T-helper 2 cell treated with Interferon-gamma antibody and Interleukin-4, amounts not matched to agents 100 ng/mL and 5 ng/mL, for 36 hours (primary cell): ENCODE measurements around the gene KCNH8. TPM values are rescaled to one million over a fixed set of nuclear protein-coding genes. Genes with fewer than 3 reads are reported as not detected.
"Not testable (repeated sequence)": the region's sequence is repeated elsewhere in the genome, so short reads cannot be mapped to it uniquely, and the experiment has no call there.

Experiments used
- intact Hi-C: fragments of 100-400 bp; cut with micrococcal nuclease; formaldehyde crosslinking; loops from one replicate; pipeline ENCODE4 v1.15.1; 2023
- total RNA-seq: library from RNA; stranded (reverse); gene quantifications from 2 replicates; pipeline ENCODE4 v1.2.3, GENCODE V29; 2022

Gene KCNH8
- total RNA-seq, 1 donor from 2014 or later, result not detected

- intact Hi-C loops, result no loop called here
These were observed 23.5 kb downstream of the KCNH8 start for GRCh38 chr3:19171794-19172193.

DNA sequence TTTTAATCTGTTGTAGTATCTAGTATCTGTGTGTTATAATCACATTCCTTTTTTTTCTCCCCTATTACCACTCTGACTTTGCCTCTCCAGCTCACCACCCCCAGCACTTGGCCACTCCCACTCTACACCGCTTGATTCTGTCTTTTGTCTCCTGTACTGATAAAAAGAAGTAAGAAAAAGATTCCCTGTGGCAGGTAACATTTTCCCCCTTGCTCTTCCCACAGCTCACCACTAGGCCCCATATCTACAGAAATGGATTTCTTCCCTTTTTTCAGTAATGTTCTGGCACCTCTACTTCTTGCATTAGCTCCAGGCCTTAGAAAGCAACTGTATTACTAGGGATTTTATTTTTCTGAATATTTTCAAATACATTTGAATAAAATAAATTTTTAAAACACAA is 25.6 kb downstream of the KCNH8 start:
- intact Hi-C loops, result no loop called here

- intact Hi-C loops, result no loop called here
These were observed 35.3 kb downstream of the KCNH8 start for GRCh38 chr3:19183584-19183983.

GRCh38 chr3:19190126-19190525 is 41.8 kb downstream of the KCNH8 start:
- intact Hi-C loops, result loop anchor here (5.0 kb wide), 1 partner anchor 43 kb away; the partner anchor contains the start of gene KCNH8

GRCh38 chr3:19190602-19191001 is 42.3 kb downstream of the KCNH8 start:
- intact Hi-C loops, result loop anchor here (5.0 kb wide), 1 partner anchor 43 kb away; the partner anchor contains the start of gene KCNH8

- intact Hi-C loops, result no loop called here
These were observed 50.8 kb downstream of the KCNH8 start for GRCh38 chr3:19199131-19199530.

DNA sequence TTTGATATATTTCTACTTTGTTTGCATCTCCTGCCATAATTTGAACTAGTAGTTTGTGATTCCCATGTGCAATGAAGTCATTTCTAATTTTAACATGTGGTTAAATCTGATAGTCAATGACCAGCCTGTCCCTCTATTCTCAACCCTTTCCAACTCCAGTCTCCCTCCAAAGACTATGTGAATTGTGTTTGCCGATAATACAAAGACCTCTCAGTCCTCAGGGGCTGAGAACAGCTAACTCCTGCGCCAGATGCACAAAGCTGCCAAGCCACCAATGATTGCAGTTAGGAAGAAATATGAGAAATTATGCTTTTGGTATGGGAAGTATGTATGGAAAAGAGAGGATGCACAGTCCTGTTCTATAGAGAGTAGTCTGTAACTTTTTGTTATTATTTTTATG is 54.0 kb downstream of the KCNH8 start:
- intact Hi-C loops, result no loop called here

DNA sequence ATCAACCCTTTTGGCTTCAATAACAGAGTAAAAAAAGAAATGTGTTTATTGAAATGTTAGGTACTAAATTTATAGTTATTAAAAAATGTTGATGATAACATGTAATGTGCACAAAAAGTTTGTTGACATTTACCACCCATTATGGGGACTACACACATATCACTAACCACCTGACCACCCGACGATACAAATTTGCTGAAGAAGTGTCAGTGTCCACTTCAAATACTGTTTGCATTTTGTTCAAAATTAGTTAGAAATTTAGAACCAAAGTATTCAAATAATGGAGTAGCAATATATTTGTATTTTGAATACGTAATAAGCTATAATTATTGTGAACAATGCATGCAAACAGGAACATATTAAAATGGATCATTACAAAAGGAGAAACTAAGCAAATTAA is 54.4 kb downstream of the KCNH8 start:
- intact Hi-C loops, result no loop called here

GRCh38 chr3:19206540-19206939 is 58.2 kb downstream of the KCNH8 start:
- intact Hi-C loops, result no loop called here

DNA sequence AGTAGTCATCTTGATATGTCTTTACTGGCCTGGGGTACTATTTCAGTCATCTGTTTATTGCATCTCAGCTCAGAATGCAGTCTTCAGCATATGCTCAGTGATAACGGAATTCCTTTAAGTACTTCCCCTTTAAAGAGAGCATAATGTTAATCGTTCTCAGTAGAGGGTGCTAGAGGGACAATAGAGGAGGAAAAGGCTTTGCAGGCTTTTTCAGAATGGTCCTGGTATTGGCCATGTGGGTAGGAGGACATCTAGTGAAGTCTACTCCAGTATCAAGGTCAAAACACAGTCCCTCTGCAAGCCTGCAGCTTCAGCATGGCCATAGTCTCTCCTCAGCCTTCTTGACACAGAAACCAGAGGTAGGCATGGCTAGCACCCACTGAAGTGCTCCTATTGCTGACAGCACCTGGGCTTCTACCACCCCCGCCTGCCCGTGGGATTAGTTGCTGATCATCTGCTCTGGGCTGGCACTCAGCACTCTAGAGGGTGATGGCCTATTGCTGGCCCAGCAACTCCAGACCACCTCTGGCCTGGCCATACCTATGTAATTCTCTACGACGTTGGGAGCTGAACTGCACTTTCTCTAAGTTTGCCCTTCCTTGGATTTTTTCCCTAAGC is 65.4 kb downstream of the KCNH8 start:
- intact Hi-C loops, result no loop called here

DNA sequence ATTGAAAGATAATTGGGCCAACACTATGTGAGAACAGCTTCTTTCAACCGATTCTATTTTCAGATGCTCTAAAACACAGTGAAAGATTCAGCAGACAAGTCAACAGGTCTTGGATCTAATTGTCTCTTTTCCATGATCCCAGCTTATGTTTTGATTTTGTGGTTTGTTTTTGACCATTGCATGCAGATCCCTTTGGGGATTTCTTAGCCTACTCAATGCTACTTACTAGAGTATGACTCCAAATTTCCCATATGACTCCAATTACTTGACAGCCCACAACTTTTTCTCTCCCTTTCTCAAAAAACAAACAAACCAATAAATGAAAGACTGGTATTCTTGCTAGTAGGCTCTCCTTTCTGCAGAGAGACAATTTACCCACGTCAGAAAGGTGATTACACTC is 67.1 kb downstream of the KCNH8 start:
- intact Hi-C loops, result no loop called here

DNA sequence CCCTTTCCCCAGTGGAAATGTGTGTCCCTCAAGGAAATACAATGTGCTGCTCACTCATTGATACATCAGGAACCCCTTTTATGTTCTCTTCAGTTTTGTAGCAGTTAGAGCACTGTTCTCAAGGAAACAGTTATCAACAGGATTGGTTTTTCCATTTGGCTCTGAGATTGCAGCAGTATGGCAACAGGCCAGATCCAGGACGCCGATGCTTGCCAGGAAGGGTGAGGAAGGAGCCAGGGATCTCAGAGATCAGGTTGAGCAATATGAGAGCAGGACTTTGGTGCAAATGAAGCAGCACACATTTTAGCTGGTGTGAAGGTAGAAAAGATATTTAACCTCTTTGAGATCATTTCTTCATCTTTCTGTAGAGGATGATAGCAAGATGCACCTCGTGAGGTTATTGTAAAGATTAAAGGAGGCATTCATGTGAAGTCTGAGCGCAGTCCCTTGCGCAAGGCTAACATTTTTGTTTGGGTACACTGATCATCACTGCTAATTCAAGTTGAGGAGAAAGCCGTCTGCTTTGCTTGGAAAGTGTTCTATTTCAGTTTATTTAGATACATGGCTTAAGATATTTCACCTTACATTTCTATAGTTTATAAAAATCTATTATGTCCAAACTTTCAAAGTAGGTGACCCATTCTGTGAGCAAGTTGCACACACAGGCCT is 68.5 kb downstream of the KCNH8 start:
- intact Hi-C loops, result no loop called here

GRCh38 chr3:19220311-19220710 is 72.0 kb downstream of the KCNH8 start:
- intact Hi-C loops, result no loop called here

GRCh38 chr3:19221081-19221480 is 72.8 kb downstream of the KCNH8 start:
- intact Hi-C loops, result no loop called here

DNA sequence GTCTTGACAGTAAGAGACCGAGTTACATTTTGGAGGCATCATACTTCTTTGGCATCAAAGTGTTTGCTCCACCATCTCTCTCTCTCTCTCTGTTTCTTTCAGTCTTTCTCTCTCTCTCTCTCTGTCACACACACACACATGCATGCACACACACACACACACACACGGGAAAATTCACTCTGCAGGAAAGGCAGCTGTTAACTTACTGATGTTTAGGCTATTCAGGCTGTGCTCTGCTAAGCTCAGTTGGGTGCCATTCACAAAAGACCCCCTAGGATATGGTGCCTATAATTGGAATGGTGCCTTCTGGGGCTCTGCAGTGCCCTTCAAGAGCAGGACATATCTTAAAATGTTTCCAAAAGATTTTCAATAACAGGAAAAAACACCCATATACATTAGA is 78.2 kb downstream of the KCNH8 start:
- intact Hi-C loops, result no loop called here

GRCh38 chr3:19228167-19228566 is 79.9 kb downstream of the KCNH8 start:
- intact Hi-C loops, result no loop called here

DNA sequence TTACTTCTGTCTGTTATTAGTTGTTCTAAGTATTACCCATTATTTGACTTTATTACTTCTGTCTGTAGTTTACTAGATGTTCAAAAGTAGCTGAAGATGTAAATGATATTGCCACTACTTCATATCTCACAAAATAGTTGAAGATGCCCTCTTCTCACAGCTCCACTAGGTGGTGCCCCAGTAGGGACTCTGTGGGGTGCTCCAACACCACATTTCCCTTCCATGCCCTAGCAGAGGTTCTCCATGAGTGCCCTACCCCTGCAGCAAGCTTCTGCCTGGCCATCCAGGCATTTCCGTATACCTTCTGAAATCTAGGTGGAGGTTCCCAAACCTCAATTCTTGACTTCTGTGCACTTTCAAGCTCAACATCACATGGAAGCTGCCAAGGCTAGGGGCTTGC is 80.8 kb downstream of the KCNH8 start:
- intact Hi-C loops, result no loop called here

DNA sequence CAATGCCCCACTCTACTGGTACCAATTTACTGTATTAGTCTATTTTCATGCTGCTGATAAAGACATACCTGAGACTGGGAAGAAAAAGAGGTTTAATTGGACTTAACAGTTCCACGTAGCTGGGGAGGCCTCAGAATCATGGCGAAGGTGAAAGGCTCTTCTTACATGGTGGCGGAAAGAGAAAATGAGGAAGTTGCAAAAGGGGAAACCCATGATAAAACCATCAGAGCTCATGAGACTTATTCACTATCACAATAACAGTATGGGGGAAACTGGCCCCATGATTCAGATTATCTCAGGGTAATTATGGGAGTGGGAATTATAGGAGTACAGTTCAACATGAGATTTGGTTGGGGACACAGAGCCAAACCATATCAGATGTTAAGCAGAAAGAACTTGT is 81.6 kb downstream of the KCNH8 start:
- intact Hi-C loops, result not testable (repeated sequence)

GRCh38 chr3:19231792-19232461 is 83.6 kb downstream of the KCNH8 start:
- intact Hi-C loops, result no loop called here

- intact Hi-C loops, result no loop called here
These were observed 84.3 kb downstream of the KCNH8 start for GRCh38 chr3:19232566-19232965.

DNA sequence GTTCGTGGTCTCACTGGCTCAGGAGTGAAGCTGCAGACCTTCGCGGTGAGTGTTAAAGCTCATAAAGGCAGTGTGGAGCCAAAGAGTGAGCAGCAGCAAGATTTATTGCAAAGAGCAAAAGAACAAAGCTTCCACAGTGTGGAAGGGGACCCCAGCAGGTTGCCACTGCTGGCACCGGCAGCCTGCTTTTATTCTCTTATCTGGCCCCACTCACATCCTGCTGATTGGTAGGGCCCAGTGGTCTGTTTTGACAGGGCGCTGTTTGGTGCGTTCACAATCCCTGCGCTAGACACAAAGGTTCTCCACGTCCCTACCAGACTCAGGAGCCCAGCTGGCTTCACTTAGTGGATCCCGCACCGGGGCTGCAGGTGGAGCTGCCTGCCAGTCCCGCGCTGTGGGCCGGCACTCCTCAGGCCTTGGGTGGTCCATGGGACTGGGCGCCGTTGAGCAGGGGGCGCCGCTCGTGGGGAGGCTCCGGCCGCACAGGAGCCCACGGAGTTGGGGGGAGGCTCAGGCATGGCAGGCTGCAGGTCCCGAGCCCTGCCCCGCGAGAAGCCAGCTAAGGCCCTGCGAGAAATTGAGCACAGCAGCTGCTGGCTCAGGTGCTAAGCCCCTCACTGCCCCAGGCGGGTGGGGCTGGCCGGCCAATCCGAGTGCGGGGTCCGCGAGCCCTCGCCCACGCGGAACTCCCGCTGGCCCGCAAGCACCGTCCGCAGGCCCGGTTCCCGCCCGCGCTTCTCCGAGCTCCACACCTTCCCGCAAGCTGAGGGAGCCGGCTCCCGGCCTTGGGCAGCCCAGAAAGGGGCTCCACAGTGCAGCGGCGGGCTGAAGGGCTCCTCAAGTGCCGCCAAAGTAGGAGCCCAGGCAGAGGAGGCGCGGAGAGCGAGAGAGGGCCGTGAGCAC is 85.8 kb downstream of the KCNH8 start:
- intact Hi-C loops, result not testable (repeated sequence)

GRCh38 chr3:19248143-19248542 is 99.8 kb downstream of the KCNH8 start:
- intact Hi-C loops, result no loop called here
